ENCODE results near the gene ITIH4. TPM values are rescaled to one million over a fixed set of nuclear protein-coding genes. Genes with fewer than 3 reads are reported as not detected.

Gene ITIH4
- total and polyA plus RNA-seq, 10 of the 15 experiments (the other 5 are each of a cell fraction or from before 2014, with no cell fraction given): 0.64 to 4.1 (median 1.3) TPM

GRCh38 chr3:52831500-52832301, 1.2 kb upstream of the ITIH4 start:
- Histone ChIP-seq H3K4me1 (ENCODE audit: control insufficient read depth, insufficient read depth, low read length) (no peaks in the 10 kb centered on the region), H3K36me3 (ENCODE audit: control insufficient read depth in 2 of 2, insufficient read depth in 2 of 2, low read length in 1 of 2) (peaks cover 0 to 2% of the 10 kb centered on the region in 2 experiments; a peak in 2 of 4 replicates), H4K20me1 (ENCODE audit: control insufficient read depth, insufficient read depth) (no peaks in the 10 kb centered on the region), H2AFZ (ENCODE audit: control insufficient read depth, low read depth, low read length) (no peak overlapping the region), H3K27ac (ENCODE audit: control insufficient read depth, insufficient read depth) (no peak overlapping the region), H3K4me3 (no peak overlapping the region), H3K79me2 (ENCODE audit: control insufficient read depth, insufficient read depth, low read length) (no peaks in the 10 kb centered on the region), H3K9me3 (replicated peaks; ENCODE audit: control insufficient read depth, insufficient read depth, low read length) (no peaks in the 10 kb centered on the region), H3K27me3 (replicated peaks in 1 of 2; ENCODE audit: control insufficient read depth in 2 of 2, insufficient read depth in 2 of 2, low read length in 1 of 2) (no peaks in the 10 kb centered on the region), H3K4me2 (ENCODE audit: control insufficient read depth, insufficient read depth) (no peak overlapping the region), H3K9ac (ENCODE audit: control insufficient read depth, insufficient read depth, low read length) (no peak overlapping the region)
- no peak for DNase-seq (ENCODE audit: low read depth, low spot score)
- in situ Hi-C loops (cut with MboI): no loop called here
- SMC1A ChIA-PET (ENCODE audit: uncharacterized antibody, unreplicated experiment): no interaction called here
- no peak for FAIRE-seq
- POLR2A ChIA-PET: no interaction called here
- RAD21 ChIA-PET (ENCODE audit: unreplicated experiment): no interaction called here
- no TSS peak for BruUV-seq (replicated peaks)
- CTCF ChIA-PET: no interaction called here
- no peak for ATAC-seq
- 75% methylated on average over 21 of the region's 21 CpGs for WGBS (ENCODE audit: insufficient coverage, insufficient replicate concordance, low lambda C conversion rate, missing lambda C conversion rate)
- TF ChIP-seq, protein P1, sequence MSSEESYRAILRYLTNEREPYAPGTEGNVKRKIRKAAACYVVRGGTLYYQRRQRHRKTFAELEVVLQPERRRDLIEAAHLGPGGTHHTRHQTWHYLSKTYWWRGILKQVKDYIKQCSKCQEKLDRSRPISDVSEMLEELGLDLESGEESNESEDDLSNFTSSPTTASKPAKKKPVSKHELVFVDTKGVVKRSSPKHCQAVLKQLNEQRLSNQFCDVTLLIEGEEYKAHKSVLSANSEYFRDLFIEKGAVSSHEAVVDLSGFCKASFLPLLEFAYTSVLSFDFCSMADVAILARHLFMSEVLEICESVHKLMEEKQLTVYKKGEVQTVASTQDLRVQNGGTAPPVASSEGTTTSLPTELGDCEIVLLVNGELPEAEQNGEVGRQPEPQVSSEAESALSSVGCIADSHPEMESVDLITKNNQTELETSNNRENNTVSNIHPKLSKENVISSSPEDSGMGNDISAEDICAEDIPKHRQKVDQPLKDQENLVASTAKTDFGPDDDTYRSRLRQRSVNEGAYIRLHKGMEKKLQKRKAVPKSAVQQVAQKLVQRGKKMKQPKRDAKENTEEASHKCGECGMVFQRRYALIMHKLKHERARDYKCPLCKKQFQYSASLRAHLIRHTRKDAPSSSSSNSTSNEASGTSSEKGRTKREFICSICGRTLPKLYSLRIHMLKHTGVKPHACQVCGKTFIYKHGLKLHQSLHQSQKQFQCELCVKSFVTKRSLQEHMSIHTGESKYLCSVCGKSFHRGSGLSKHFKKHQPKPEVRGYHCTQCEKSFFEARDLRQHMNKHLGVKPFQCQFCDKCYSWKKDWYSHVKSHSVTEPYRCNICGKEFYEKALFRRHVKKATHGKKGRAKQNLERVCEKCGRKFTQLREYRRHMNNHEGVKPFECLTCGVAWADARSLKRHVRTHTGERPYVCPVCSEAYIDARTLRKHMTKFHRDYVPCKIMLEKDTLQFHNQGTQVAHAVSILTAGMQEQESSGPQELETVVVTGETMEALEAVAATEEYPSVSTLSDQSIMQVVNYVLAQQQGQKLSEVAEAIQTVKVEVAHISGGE (CRISPR knock-in tag; IDR thresholded peaks at IDR 0.05): no peak
- no peak for TF ChIP-seq SMAD5 (IDR thresholded peaks at IDR 0.05; ENCODE audit: low read depth)
- no peak for TF ChIP-seq RFX5 (IDR thresholded peaks at IDR 0.05; ENCODE audit: low read depth, low read length)
- no peak for TF ChIP-seq SREBF2 (IDR thresholded peaks at IDR 0.05; ENCODE audit: low read length)
- no peak for TF ChIP-seq TCF3 (IDR thresholded peaks at IDR 0.05; ENCODE audit: borderline replicate concordance, insufficient read depth, low read depth, low read length)
- TF ChIP-seq MXI1 (IDR thresholded peaks at IDR 0.05; ENCODE audit: low read depth, low read length): no peak
- no peak for TF ChIP-seq EP300 (IDR thresholded peaks at IDR 0.05; ENCODE audit: borderline replicate concordance in 1 of 2, control insufficient read depth in 1 of 2, low read depth in 2 of 2, low read length in 2 of 2)
- no peak for TF ChIP-seq RELA (IDR thresholded peaks at IDR 0.05; ENCODE audit: borderline replicate concordance, partially characterized antibody)
- no peak for TF ChIP-seq BRCA1 (IDR thresholded peaks at IDR 0.05; ENCODE audit: low read depth, low read length)
- no peak for TF ChIP-seq MTA3 (IDR thresholded peaks at IDR 0.05; ENCODE audit: borderline replicate concordance, low read length)
- TF ChIP-seq ZBED1 (IDR thresholded peaks at IDR 0.05; ENCODE audit: borderline replicate concordance): no peak
- no peak for TF ChIP-seq JUNB (IDR thresholded peaks at IDR 0.05)
- no peak for TF ChIP-seq NR2C1 (IDR thresholded peaks at IDR 0.05)
- intact Hi-C loops (cut with micrococcal nuclease; ENCODE audit: unreplicated experiment): no loop called here

Measured in GM12878 (cell line).